HCT116 (cell line): Measurements from ENCODE around the gene GOLPH3L. TPM values are rescaled to one million over a fixed set of nuclear protein-coding genes. Genes with fewer than 3 reads are reported as not detected.

Experiments
- ATAC-seq: fragments of 200-7000 bp; cut with Tn5 transposase; 2 replicates; pipeline ENCODE4 v1.9.1; 2020; ENCODE audit warnings: mild to moderate bottlenecking, moderate library complexity
- BruUV-seq: library from RNA; stranded (reverse); fragments of 400-500 nt; replicated peaks from 2 replicates; lab custom pipeline; 2021; lab: Mats Ljungman, UMichigan
- CTCF ChIA-PET: fragments of 300-600 bp; sonication (Branson Sonifier 250); formaldehyde crosslinking; loops from one replicate; lab custom pipeline; 2021; ENCODE audit warnings: antibody characterized with exemption; lab: Charles Lee
- POLR2A ChIA-PET: fragments of 300-600, 350-600 bp; sonication (Branson Sonifier 250); formaldehyde crosslinking; loops from one replicate; lab custom pipeline; 2021; ENCODE audit warnings: antibody characterized with exemption; lab: Charles Lee
- RAD21 ChIA-PET, 2 experiments: fragments of 300-600 bp; sonication (Branson Sonifier 250); formaldehyde crosslinking; loops; one replicate each; lab custom pipeline; 2023; ENCODE audit warnings: low total read pairs in 2 of 2; ENCODE audit not compliant: uncharacterized antibody in 2 of 2, unreplicated experiment in 2 of 2, low non-redundant PET in 1 of 2; lab: Charles Lee
- DNase-seq: peaks from one replicate; pipeline ENCODE4 v3.0.0-alpha.2; 2010; ENCODE audit warnings: low read depth, low spot score
- H2AFZ ChIP-seq: fragments of 200-600 bp; shearing (Covaris generic), sonication (generic); 2 replicates; pipeline ENCODE4 v1.6.1; 2017; ENCODE audit warnings: low read depth, mixed run types, mixed read lengths, antibody characterized with exemption, low read length; ENCODE audit not compliant: poor library complexity, severe bottlenecking
- H3K27ac ChIP-seq: 2 replicates; pipeline ENCODE4 v1.5.1; 2012; ENCODE audit warnings: low read depth, low read length
- H3K27me3 ChIP-seq: fragments of 200-600 bp; sonication (generic); 2 replicates; pipeline ENCODE4 v1.6.1; 2016; ENCODE audit warnings: mixed run types, low read length, mixed read lengths; ENCODE audit not compliant: insufficient read depth
- H3K36me3 ChIP-seq, 2 experiments: fragments of 200-500 bp in 1 of 2; fragments of 200-600 bp in 1 of 2; sonication (Bioruptor generic) in 1 of 2; sonication (generic) in 1 of 2; 2 replicates each; pipeline versions ENCODE4 v1.5.1 to v1.6.1; 2014 to 2016; ENCODE audit warnings: low read length in 2 of 2, inconsistent platforms in 1 of 2, mixed read lengths in 1 of 2, mixed run types in 1 of 2; ENCODE audit not compliant: insufficient read depth in 2 of 2, control insufficient read depth in 1 of 2
- H3K4me1 ChIP-seq, 2 experiments: fragments of 200-600 bp in 1 of 2; sonication (generic) in 1 of 2; 2 replicates each; pipeline versions ENCODE4 v1.5.1 to v1.6.1; 2012 to 2017; ENCODE audit warnings: low read length in 2 of 2, inconsistent platforms in 1 of 2, mild to moderate bottlenecking in 1 of 2, mixed read lengths in 1 of 2, mixed run types in 1 of 2, moderate library complexity in 1 of 2; ENCODE audit not compliant: insufficient read depth in 2 of 2, control insufficient read depth in 1 of 2
- H3K4me2 ChIP-seq: fragments of 200-600 bp; sonication (generic); 2 replicates; pipeline ENCODE4 v1.6.1; 2017; ENCODE audit warnings: mixed run types, low read length, mixed read lengths
- H3K4me3 ChIP-seq, 2 experiments: fragments of 200-600 bp in 1 of 2; sonication (generic) in 1 of 2; replicated peaks in 1 of 2; 2 replicates each; pipeline ENCODE4 v1.5.1; 2011 to 2016; ENCODE audit warnings: low read length in 2 of 2, control low read depth in 1 of 2, low read depth in 1 of 2, mild to moderate bottlenecking in 1 of 2, mixed read lengths in 1 of 2, mixed run types in 1 of 2
- H3K79me2 ChIP-seq: fragments of 200-600 bp; sonication (generic); 2 replicates; pipeline ENCODE4 v1.6.1; 2017; ENCODE audit warnings: mild to moderate bottlenecking, mixed run types, low read length, moderate library complexity, mixed read lengths; ENCODE audit not compliant: insufficient read depth
- H3K9ac ChIP-seq: fragments of 200-600 bp; sonication (generic); 2 replicates; pipeline ENCODE4 v1.6.1; 2016; ENCODE audit warnings: low read length, mixed read lengths
- H3K9me2 ChIP-seq: fragments of 200-600 bp; sonication (generic), shearing (Covaris generic); 2 replicates; pipeline ENCODE4 v1.6.1; 2017; ENCODE audit warnings: mixed run types, mild to moderate bottlenecking, moderate library complexity; ENCODE audit not compliant: insufficient read depth
- H3K9me3 ChIP-seq, 2 experiments: fragments of 200-500 bp in 1 of 2; fragments of 200-600 bp in 1 of 2; sonication (Bioruptor generic) in 1 of 2; sonication (generic) in 1 of 2; 2 replicates each; pipeline ENCODE4 v1.6.1; 2014 to 2017; ENCODE audit warnings: low read length in 2 of 2, mixed read lengths in 2 of 2, inconsistent platforms in 1 of 2, low read depth in 1 of 2, mild to moderate bottlenecking in 1 of 2, mixed run types in 1 of 2, moderate library complexity in 1 of 2; ENCODE audit not compliant: control insufficient read depth in 1 of 2, insufficient read depth in 1 of 2
- H4K20me1 ChIP-seq: fragments of 200-600 bp; sonication (generic), shearing (Covaris generic); 2 replicates; pipeline ENCODE4 v1.6.1; 2017; ENCODE audit warnings: mixed run types, mild to moderate bottlenecking, moderate library complexity; ENCODE audit not compliant: insufficient read depth
- CBX3 ChIP-seq: IDR thresholded peaks from 2 replicates; pipeline ENCODE4 v1.6.1; 2012; ENCODE audit warnings: low read depth
- CEBPB ChIP-seq: IDR thresholded peaks from 2 replicates; pipeline ENCODE4 v1.6.1; 2012; ENCODE audit warnings: low read depth
- EGR1 ChIP-seq: IDR thresholded peaks from 2 replicates; pipeline ENCODE4 v1.6.1; 2012; ENCODE audit warnings: low read depth
- ELF1 ChIP-seq: IDR thresholded peaks from 2 replicates; pipeline ENCODE4 v1.6.1; 2012; ENCODE audit warnings: low read depth, borderline replicate concordance
- EZH2 ChIP-seq: fragments of 200-600 bp; sonication (generic); IDR thresholded peaks from 2 replicates; pipeline ENCODE4 v1.6.1; 2017; ENCODE audit warnings: antibody characterized with exemption, mixed run types
- FOSL1 ChIP-seq: IDR thresholded peaks from 2 replicates; pipeline ENCODE4 v1.6.1; 2012; ENCODE audit warnings: low read depth
- JUND ChIP-seq: IDR thresholded peaks from 2 replicates; pipeline ENCODE4 v1.6.1; 2012
- POLR2AphosphoS5 ChIP-seq: IDR thresholded peaks from 2 replicates; pipeline ENCODE4 v1.6.1; 2011; ENCODE audit warnings: mild to moderate bottlenecking, low read depth, low read length, moderate library complexity
- RAD21 ChIP-seq: IDR thresholded peaks from 2 replicates; pipeline ENCODE4 v1.6.1; 2012; ENCODE audit warnings: low read depth, mild to moderate bottlenecking
- SP1 ChIP-seq: IDR thresholded peaks from 2 replicates; pipeline ENCODE4 v1.6.1; 2012; ENCODE audit warnings: low read depth
- SRF ChIP-seq: IDR thresholded peaks from 2 replicates; pipeline ENCODE4 v1.6.1; 2012; ENCODE audit warnings: low read depth
- TCF7L2 ChIP-seq: IDR thresholded peaks from 2 replicates; pipeline ENCODE4 v1.7.0; 2011; ENCODE audit warnings: borderline replicate concordance, inconsistent platforms; ENCODE audit not compliant: insufficient read depth, insufficient read length; ENCODE audit errors: extremely low read depth
- YY1 ChIP-seq: IDR thresholded peaks from 2 replicates; pipeline ENCODE4 v1.6.1; 2011; ENCODE audit warnings: low read length, low read depth, moderate library complexity, mild to moderate bottlenecking; ENCODE audit not compliant: insufficient replicate concordance; ENCODE audit errors: extremely low read depth
- ZFX ChIP-seq: fragments of 450-650 bp; IDR thresholded peaks from 2 replicates; pipeline ENCODE4 v1.6.1; 2017
- ZNF274 ChIP-seq: fragments of 200-500 bp; sonication (Bioruptor generic); IDR thresholded peaks from 2 replicates; pipeline ENCODE4 v1.6.1; 2014; ENCODE audit warnings: mild to moderate bottlenecking, low read depth, low read length, inconsistent platforms
- intact Hi-C: fragments of 100-400 bp; cut with micrococcal nuclease; formaldehyde crosslinking; loops from 2 replicates; pipeline ENCODE4 v1.10.0; 2022
- total RNA-seq: library from RNA; stranded (reverse); gene quantifications from one replicate; pipeline ENCODE4 v1.2.1, GENCODE V29; 2021; ENCODE audit not compliant: unreplicated experiment
- TF ChIP-seq, protein P1 (sequence below): IDR thresholded peaks from 2 replicates; pipeline ENCODE4 v1.6.1; 2012
- TF ChIP-seq, protein P2 (sequence below), 3 experiments: fragments of 200-600 bp in 1 of 3; sonication (generic) in 1 of 3; IDR thresholded peaks in 2 of 3; conservative IDR thresholded peaks in 1 of 3; 2 replicates each; pipeline ENCODE4 v1.5.1; 2012 to 2017; ENCODE audit warnings: low read depth in 2 of 3, low read length in 2 of 3, antibody characterized with exemption in 1 of 3, borderline replicate concordance in 1 of 3, control low read depth in 1 of 3, mild to moderate bottlenecking in 1 of 3, mixed read lengths in 1 of 3, mixed run types in 1 of 3, moderate library complexity in 1 of 3; ENCODE audit not compliant: insufficient read depth in 1 of 3
- TF ChIP-seq, protein P3 (sequence below): IDR thresholded peaks from 2 replicates; pipeline ENCODE4 v1.6.1; 2012
- TF ChIP-seq, protein P4 (sequence below): IDR thresholded peaks from 2 replicates; pipeline ENCODE4 v1.6.1; 2011; ENCODE audit warnings: mild to moderate bottlenecking, low read length, moderate library complexity; ENCODE audit not compliant: insufficient replicate concordance; ENCODE audit errors: extremely low read depth

Gene GOLPH3L
- total RNA-seq, 1 experiment from 2014 or later = 28.0 TPM

DNA sequence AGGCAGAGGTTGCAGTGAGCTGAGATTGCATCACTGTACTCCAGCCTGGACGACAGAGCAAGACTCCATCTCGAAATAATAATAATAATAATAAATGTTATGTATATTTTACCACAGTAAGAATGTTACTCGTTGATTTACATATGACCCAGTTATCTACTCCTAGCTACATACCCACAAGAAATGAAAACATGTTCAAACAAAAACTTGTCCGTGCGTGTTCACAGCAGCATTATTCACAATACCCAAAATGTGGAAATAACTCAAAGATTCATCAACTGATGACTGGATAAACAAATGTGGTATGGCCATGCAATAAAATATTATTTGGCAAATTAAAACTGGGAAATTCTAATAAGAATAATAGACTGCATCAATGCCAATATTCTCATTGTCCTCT, 35.8 kb downstream of the GOLPH3L start (continued):
- TF ChIP-seq EGR1 = no peak

DNA sequence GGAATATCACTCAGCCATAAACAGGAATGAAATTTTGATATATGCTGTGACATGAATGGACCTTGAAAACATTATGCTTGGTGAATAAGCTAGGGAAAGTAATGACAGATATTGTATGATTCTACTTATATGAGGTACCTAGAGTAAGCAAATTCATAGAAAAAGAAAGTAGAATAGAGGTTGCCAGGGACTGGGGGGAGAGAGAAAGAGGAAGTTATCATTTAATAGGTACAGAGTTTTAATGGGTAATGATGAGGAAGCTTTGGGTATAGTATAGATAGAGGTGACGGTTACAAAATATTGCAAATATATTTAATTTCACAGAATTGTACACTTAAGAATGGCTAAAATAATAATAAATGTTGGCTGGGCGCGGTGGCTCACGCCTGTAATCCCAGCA, 36.4 kb downstream of the GOLPH3L start:
- no peak overlapping the region for H3K4me2 ChIP-seq
- H3K36me3 ChIP-seq = peaks cover 3 to 12% of the 10 kb centered on the region in 2 experiments; a peak in 2 of 4 replicates
- no peak for DNase-seq
- no peak overlapping the region for H3K27ac ChIP-seq
- H3K4me1 ChIP-seq = no peaks in the 10 kb centered on the region
- no peaks in the 10 kb centered on the region for H3K79me2 ChIP-seq
- no peaks in the 10 kb centered on the region for H3K9me3 ChIP-seq
- H4K20me1 ChIP-seq = no peaks in the 10 kb centered on the region
- CTCF ChIA-PET = no interaction called here
- RAD21 ChIA-PET = no interaction called here
- BruUV-seq = no TSS peak
- no peak for ATAC-seq
- H3K9me2 ChIP-seq = no peaks in the 10 kb centered on the region
- H3K9ac ChIP-seq = no peak overlapping the region
- no peak overlapping the region for H3K4me3 ChIP-seq
- H2AFZ ChIP-seq = no peak overlapping the region
- intact Hi-C loops = no loop called here
- no peaks in the 10 kb centered on the region for H3K27me3 ChIP-seq
- POLR2A ChIA-PET = no interaction called here
- TF ChIP-seq SRF (no peak), POLR2AphosphoS5 (no peak), RAD21 (no peak), EZH2 (no peak), FOSL1 (no peak), SP1 (no peak), ELF1 (no peak), TCF7L2 (no peak), ZFX (no peak), CEBPB (no peak), YY1 (no peak), JUND (no peak), ZNF274 (no peak), CBX3 (no peak), EGR1 (no peak)
- TF ChIP-seq, protein P1, sequence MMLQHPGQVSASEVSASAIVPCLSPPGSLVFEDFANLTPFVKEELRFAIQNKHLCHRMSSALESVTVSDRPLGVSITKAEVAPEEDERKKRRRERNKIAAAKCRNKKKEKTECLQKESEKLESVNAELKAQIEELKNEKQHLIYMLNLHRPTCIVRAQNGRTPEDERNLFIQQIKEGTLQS = no peak
- TF ChIP-seq, protein P2, sequence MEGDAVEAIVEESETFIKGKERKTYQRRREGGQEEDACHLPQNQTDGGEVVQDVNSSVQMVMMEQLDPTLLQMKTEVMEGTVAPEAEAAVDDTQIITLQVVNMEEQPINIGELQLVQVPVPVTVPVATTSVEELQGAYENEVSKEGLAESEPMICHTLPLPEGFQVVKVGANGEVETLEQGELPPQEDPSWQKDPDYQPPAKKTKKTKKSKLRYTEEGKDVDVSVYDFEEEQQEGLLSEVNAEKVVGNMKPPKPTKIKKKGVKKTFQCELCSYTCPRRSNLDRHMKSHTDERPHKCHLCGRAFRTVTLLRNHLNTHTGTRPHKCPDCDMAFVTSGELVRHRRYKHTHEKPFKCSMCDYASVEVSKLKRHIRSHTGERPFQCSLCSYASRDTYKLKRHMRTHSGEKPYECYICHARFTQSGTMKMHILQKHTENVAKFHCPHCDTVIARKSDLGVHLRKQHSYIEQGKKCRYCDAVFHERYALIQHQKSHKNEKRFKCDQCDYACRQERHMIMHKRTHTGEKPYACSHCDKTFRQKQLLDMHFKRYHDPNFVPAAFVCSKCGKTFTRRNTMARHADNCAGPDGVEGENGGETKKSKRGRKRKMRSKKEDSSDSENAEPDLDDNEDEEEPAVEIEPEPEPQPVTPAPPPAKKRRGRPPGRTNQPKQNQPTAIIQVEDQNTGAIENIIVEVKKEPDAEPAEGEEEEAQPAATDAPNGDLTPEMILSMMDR (IDR thresholded peaks at IDR 0.05 in 2 of 3, conservative IDR thresholded peaks at IDR 0.05 in 1 of 3; ENCODE audit: borderline replicate concordance in 1 of 3, insufficient read depth in 1 of 3, low read depth in 2 of 3, low read length in 2 of 3) = no peak
- TF ChIP-seq, protein P3, sequence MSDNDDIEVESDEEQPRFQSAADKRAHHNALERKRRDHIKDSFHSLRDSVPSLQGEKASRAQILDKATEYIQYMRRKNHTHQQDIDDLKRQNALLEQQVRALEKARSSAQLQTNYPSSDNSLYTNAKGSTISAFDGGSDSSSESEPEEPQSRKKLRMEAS = no peak
- TF ChIP-seq, protein P4, sequence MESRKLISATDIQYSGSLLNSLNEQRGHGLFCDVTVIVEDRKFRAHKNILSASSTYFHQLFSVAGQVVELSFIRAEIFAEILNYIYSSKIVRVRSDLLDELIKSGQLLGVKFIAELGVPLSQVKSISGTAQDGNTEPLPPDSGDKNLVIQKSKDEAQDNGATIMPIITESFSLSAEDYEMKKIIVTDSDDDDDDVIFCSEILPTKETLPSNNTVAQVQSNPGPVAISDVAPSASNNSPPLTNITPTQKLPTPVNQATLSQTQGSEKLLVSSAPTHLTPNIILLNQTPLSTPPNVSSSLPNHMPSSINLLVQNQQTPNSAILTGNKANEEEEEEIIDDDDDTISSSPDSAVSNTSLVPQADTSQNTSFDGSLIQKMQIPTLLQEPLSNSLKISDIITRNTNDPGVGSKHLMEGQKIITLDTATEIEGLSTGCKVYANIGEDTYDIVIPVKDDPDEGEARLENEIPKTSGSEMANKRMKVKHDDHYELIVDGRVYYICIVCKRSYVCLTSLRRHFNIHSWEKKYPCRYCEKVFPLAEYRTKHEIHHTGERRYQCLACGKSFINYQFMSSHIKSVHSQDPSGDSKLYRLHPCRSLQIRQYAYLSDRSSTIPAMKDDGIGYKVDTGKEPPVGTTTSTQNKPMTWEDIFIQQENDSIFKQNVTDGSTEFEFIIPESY = no peak
